IMR-90 (cell line): ENCODE results near the gene POFUT2. TPM values are rescaled to one million over a fixed set of nuclear protein-coding genes. Genes with fewer than 3 reads are reported as not detected.

Experiments used
- ATAC-seq: fragments of 200-7000 bp; cut with Tn5 transposase; 2 replicates; pipeline ENCODE4 v1.9.1; 2020; ENCODE audit warnings: low read depth, mild to moderate bottlenecking, moderate library complexity
- BruUV-seq: library from RNA; stranded (reverse); fragments of 400-500 nt; replicated peaks from 2 replicates; lab custom pipeline; 2021; lab: Mats Ljungman, UMichigan
- CTCF ChIA-PET: fragments of 300-600 bp; formaldehyde crosslinking; extraction: SDS; loops from one replicate; lab custom pipeline; 2021; ENCODE audit warnings: antibody characterized with exemption; lab: Yijun Ruan, JAX
- POLR2A ChIA-PET: fragments of 300-600 bp; sonication (Branson Sonifier 250); formaldehyde crosslinking; loops from one replicate; lab custom pipeline; 2022; ENCODE audit warnings: antibody characterized with exemption; ENCODE audit not compliant: unreplicated experiment; lab: Charles Lee
- DNase-seq: peaks from one replicate; pipeline ENCODE4 v3.0.0; 2013
- H2AFZ ChIP-seq: replicated peaks from 2 replicates; pipeline ENCODE3; 2013; ENCODE audit warnings: low read length, mild to moderate bottlenecking; ENCODE audit not compliant: poor library complexity
- H2AK5ac ChIP-seq: 2 replicates; pipeline ENCODE4 v1.6.1; 2013; ENCODE audit warnings: low read depth, low read length, inconsistent platforms
- H2AK9ac ChIP-seq: replicated peaks from 2 replicates; pipeline ENCODE3; 2013; ENCODE audit warnings: mild to moderate bottlenecking, low read depth, low read length, moderate library complexity; ENCODE audit not compliant: poor library complexity
- H2BK120ac ChIP-seq: 2 replicates; pipeline ENCODE4 v1.6.1; 2013; ENCODE audit warnings: low read depth, low read length, inconsistent platforms
- H2BK15ac ChIP-seq: 3 replicates; pipeline ENCODE4 v1.6.1; 2013; ENCODE audit warnings: low read depth, low read length, inconsistent platforms
- H2BK20ac ChIP-seq: 2 replicates; pipeline ENCODE4 v1.6.1; 2013; ENCODE audit warnings: low read depth, mild to moderate bottlenecking, inconsistent platforms, low read length, moderate library complexity
- H2BK5ac ChIP-seq: 2 replicates; pipeline ENCODE4 v1.6.1; 2013; ENCODE audit warnings: mild to moderate bottlenecking, low read depth, low read length, inconsistent platforms; ENCODE audit not compliant: poor library complexity, severe bottlenecking
- H3K14ac ChIP-seq: replicated peaks from 2 replicates; pipeline ENCODE4 v1.6.1; 2013; ENCODE audit warnings: low read depth, low read length, inconsistent platforms
- H3K18ac ChIP-seq: 2 replicates; pipeline ENCODE4 v1.6.1; 2013; ENCODE audit warnings: low read depth, low read length, control low read depth
- H3K23ac ChIP-seq: 2 replicates; pipeline ENCODE4 v1.6.1; 2013; ENCODE audit warnings: low read depth, low read length, inconsistent platforms
- H3K27ac ChIP-seq: 2 replicates; pipeline ENCODE4 v1.5.1; 2013; ENCODE audit warnings: mild to moderate bottlenecking, control low read depth, low read length; ENCODE audit not compliant: insufficient read depth
- H3K27me3 ChIP-seq: 2 replicates; pipeline ENCODE4 v1.6.1; 2013; ENCODE audit warnings: low read length; ENCODE audit not compliant: control insufficient read depth, insufficient read depth
- H3K36me3 ChIP-seq: 2 replicates; pipeline ENCODE4 v1.6.1; 2013; ENCODE audit warnings: low read length, mixed read lengths; ENCODE audit not compliant: control insufficient read depth, insufficient read depth
- H3K4ac ChIP-seq: 2 replicates; pipeline ENCODE4 v1.6.1; 2013; ENCODE audit warnings: low read depth, low read length, inconsistent platforms
- H3K4me1 ChIP-seq: 2 replicates; pipeline ENCODE4 v1.6.1; 2013; ENCODE audit warnings: low read length, mixed read lengths; ENCODE audit not compliant: control insufficient read depth, insufficient read depth
- H3K4me2 ChIP-seq: 2 replicates; pipeline ENCODE4 v1.6.1; 2013; ENCODE audit warnings: low read depth, mild to moderate bottlenecking, control low read depth, low read length, moderate library complexity
- H3K4me3 ChIP-seq: 2 replicates; pipeline ENCODE4 v1.5.1; 2013; ENCODE audit warnings: low read depth, mild to moderate bottlenecking, control low read depth, low read length, moderate library complexity; ENCODE audit not compliant: insufficient read depth
- H3K56ac ChIP-seq: 2 replicates; pipeline ENCODE4 v1.6.1; 2013; ENCODE audit warnings: low read length, inconsistent platforms; ENCODE audit not compliant: insufficient read depth; ENCODE audit errors: extremely low read depth
- H3K79me1 ChIP-seq, 2 experiments: 2 replicates each; pipeline ENCODE4 v1.6.1; 2013; ENCODE audit warnings: low read length in 2 of 2, inconsistent platforms in 1 of 2, low read depth in 1 of 2
- H3K9ac ChIP-seq: 2 replicates; pipeline ENCODE4 v1.6.1; 2013; ENCODE audit warnings: low read depth, low read length, control low read depth
- H3K9me1 ChIP-seq: 2 replicates; pipeline ENCODE4 v1.6.1; 2013; ENCODE audit warnings: low read length, inconsistent platforms; ENCODE audit not compliant: insufficient read depth
- H3K9me3 ChIP-seq: 2 replicates; pipeline ENCODE4 v1.6.1; 2013; ENCODE audit warnings: low read length; ENCODE audit not compliant: control insufficient read depth, insufficient read depth
- H4K20me1 ChIP-seq: 2 replicates; pipeline ENCODE4 v1.6.1; 2013; ENCODE audit warnings: low read length, inconsistent platforms; ENCODE audit not compliant: insufficient read depth
- H4K5ac ChIP-seq: 2 replicates; pipeline ENCODE4 v1.6.1; 2013; ENCODE audit warnings: mild to moderate bottlenecking, low read depth, low read length, control low read depth
- H4K8ac ChIP-seq, 2 experiments: 2 replicates each; pipeline ENCODE4 v1.6.1; 2013; ENCODE audit warnings: low read depth in 2 of 2, low read length in 2 of 2, control low read depth in 1 of 2, inconsistent platforms in 1 of 2
- H4K91ac ChIP-seq: 2 replicates; pipeline ENCODE4 v1.6.1; 2013; ENCODE audit warnings: low read depth, low read length, inconsistent platforms; ENCODE audit not compliant: insufficient read depth
- BHLHE40 ChIP-seq: fragments of 150-350 bp; IDR thresholded peaks from 2 replicates; pipeline ENCODE4 v1.6.1; 2016; ENCODE audit warnings: mild to moderate bottlenecking, low read depth, low read length
- CEBPB ChIP-seq: IDR thresholded peaks from 2 replicates; pipeline ENCODE4 v1.6.1; 2012; ENCODE audit warnings: low read depth, low read length, improper control_type of control experiment
- CHD1 ChIP-seq: IDR thresholded peaks from 2 replicates; pipeline ENCODE4 v1.6.1; 2012; ENCODE audit warnings: low read depth, low read length, improper control_type of control experiment
- FOS ChIP-seq: fragments of 150-350 bp; IDR thresholded peaks from 2 replicates; pipeline ENCODE4 v1.6.1; 2016; ENCODE audit warnings: low read depth, low read length
- MAFK ChIP-seq: IDR thresholded peaks from 2 replicates; pipeline ENCODE4 v1.6.1; 2012; ENCODE audit warnings: low read depth, low read length, improper control_type of control experiment
- MAZ ChIP-seq: IDR thresholded peaks from 2 replicates; pipeline ENCODE4 v1.6.1; 2012; ENCODE audit warnings: low read depth, mild to moderate bottlenecking, low read length, improper control_type of control experiment, moderate library complexity, borderline replicate concordance
- MXI1 ChIP-seq: IDR thresholded peaks from 2 replicates; pipeline ENCODE4 v1.6.1; 2012; ENCODE audit warnings: low read depth, mild to moderate bottlenecking, low read length, moderate library complexity, borderline replicate concordance
- NFE2L2 ChIP-seq: fragments of 150-350 bp; IDR thresholded peaks from 2 replicates; pipeline ENCODE4 v1.6.1; 2016; ENCODE audit warnings: low read depth, mild to moderate bottlenecking, low read length
- RAD21 ChIP-seq: IDR thresholded peaks from 2 replicates; pipeline ENCODE4 v1.6.1; 2012; ENCODE audit warnings: low read length, improper control_type of control experiment
- RCOR1 ChIP-seq: IDR thresholded peaks from 2 replicates; pipeline ENCODE4 v1.6.1; 2012; ENCODE audit warnings: mild to moderate bottlenecking, low read length, improper control_type of control experiment; ENCODE audit not compliant: insufficient replicate concordance
- RFX5 ChIP-seq: IDR thresholded peaks from 2 replicates; pipeline ENCODE4 v1.8.0; 2012; ENCODE audit warnings: low read depth, mild to moderate bottlenecking, low read length, moderate library complexity
- SMC3 ChIP-seq: fragments of 150-350 bp; IDR thresholded peaks from 2 replicates; pipeline ENCODE4 v1.6.1; 2016; ENCODE audit warnings: low read depth, mild to moderate bottlenecking, antibody characterized with exemption, low read length, moderate library complexity
- WGBS, 2 experiments: methylation state at CpG; one replicate each; pipeline versions ENCODE4 v1.1.5 to v1.1.7; 2013; ENCODE audit warnings: missing lambda C conversion rate in 2 of 2; ENCODE audit not compliant: insufficient read length in 1 of 2; ENCODE audit errors: extremely low coverage in 2 of 2; 5-methylcytosine and 5-hydroxymethylcytosine counted together
- dilution Hi-C: fragments of 300-500 bp; cut with HindIII; formaldehyde crosslinking; loops from one replicate; pipeline ENCODE4 v1.14.3; 2018; ENCODE audit warnings: low sequenced_read_pairs; ENCODE audit not compliant: unreplicated experiment
- in situ Hi-C: fragments of 300-500 bp; cut with MboI; formaldehyde crosslinking; loops from 3 replicates; pipeline ENCODE4 v1.14.3; 2019; ENCODE audit warnings: low sequenced_read_pairs, inconsistent platforms, mixed read lengths
- intact Hi-C: fragments of 100-400 bp; cut with micrococcal nuclease; formaldehyde crosslinking; loops from 2 replicates; pipeline ENCODE4 v1.10.0; 2022
- polyA plus RNA-seq, 3 experiments: library from polyadenylated mRNA; depleted of rRNA; stranded (reverse); fragments of >200 nt; gene quantifications; 2 replicates each; pipeline ENCODE4 v1.2.3, GENCODE V29; 2012; ENCODE audit warnings: low replicate concordance in 1 of 3
- total RNA-seq: library from RNA; depleted of rRNA; stranded (reverse); fragments of >200 nt; gene quantifications from 2 replicates; pipeline ENCODE4 v1.2.3, GENCODE V29; 2012
- TF ChIP-seq, protein P1 (sequence below): fragments of 150-350 bp; IDR thresholded peaks from 2 replicates; pipeline ENCODE4 v1.6.1; 2016; ENCODE audit warnings: low read depth, mild to moderate bottlenecking, low read length, moderate library complexity, borderline replicate concordance
- TF ChIP-seq, protein P2 (sequence below): fragments of 150-350 bp; IDR thresholded peaks from 2 replicates; pipeline ENCODE4 v1.6.1; 2017; ENCODE audit warnings: mild to moderate bottlenecking, antibody characterized with exemption, low read length, low read depth
- TF ChIP-seq, protein P3 (sequence below): conservative IDR thresholded peaks from 2 replicates; pipeline ENCODE4 v1.5.1; 2012; ENCODE audit warnings: mild to moderate bottlenecking, low read depth, low read length, improper control_type of control experiment

Gene POFUT2
- total and polyA plus RNA-seq, 2 of the 4 experiments (the other 2 are of a cell fraction): 18.8 to 59.3 TPM

GRCh38 chr21:45282283-45283034 lies 5.2 kb downstream of the POFUT2 start:
- Histone ChIP-seq H3K4me3 (no peak overlapping the region), H3K18ac (no peak overlapping the region), H2BK5ac (no peak overlapping the region), H3K27ac (no peak overlapping the region), H2BK15ac (no peak overlapping the region), H3K27me3 (no peaks in the 10 kb centered on the region), H2AK5ac (no peak overlapping the region), H3K4ac (no peak overlapping the region), H3K79me1 (peaks cover 20 to 85% of the 10 kb centered on the region in 2 experiments; a peak in 3 of 4 replicates), H4K8ac (no peak overlapping the region), H3K4me2 (no peak overlapping the region), H2BK120ac (no peak overlapping the region), H4K20me1 (peaks cover 92% of the 10 kb centered on the region), H2BK20ac (no peak overlapping the region), H4K5ac (no peak overlapping the region), H3K9me1 (0 out of 2 replicates have a peak, but pooled peaks cover 4% of the 10 kb centered on the region), H2AK9ac (peak overlapping the region; percentile 31), H2AFZ (no peak overlapping the region), H3K14ac (no peak overlapping the region), H3K4me1 (peaks cover 4% of the 10 kb centered on the region; the same call in 1 of the 2 replicates), H4K91ac (no peak overlapping the region), H3K9me3 (no peaks in the 10 kb centered on the region), H3K23ac (no peak overlapping the region), H3K56ac (no peak overlapping the region), H3K9ac (no peak overlapping the region), H3K36me3 (peaks cover 75% of the 10 kb centered on the region)
- ChIA-PET CTCF (no interaction called here), POLR2A (no interaction called here)
- in situ Hi-C loops (loop anchor here (10.0 kb wide), 1 partner anchor 138 kb away; no protein-coding TSS in a partner anchor), intact Hi-C loops (no loop called here), dilution Hi-C loops (no loop called here)
- no peak for ATAC-seq
- 96% methylated on average over 14 of the region's 22 CpGs; no CpG with 5 or more reads in 1 of the 2 experiments for WGBS, 2 experiments
- DNase-seq: no peak
- no TSS peak for BruUV-seq
- no peak for TF ChIP-seq FOS
- TF ChIP-seq MAZ: no peak
- TF ChIP-seq MXI1: no peak
- no peak for TF ChIP-seq CEBPB
- no peak for TF ChIP-seq SMC3
- no peak for TF ChIP-seq BHLHE40
- no peak for TF ChIP-seq MAFK
- TF ChIP-seq, protein P1, sequence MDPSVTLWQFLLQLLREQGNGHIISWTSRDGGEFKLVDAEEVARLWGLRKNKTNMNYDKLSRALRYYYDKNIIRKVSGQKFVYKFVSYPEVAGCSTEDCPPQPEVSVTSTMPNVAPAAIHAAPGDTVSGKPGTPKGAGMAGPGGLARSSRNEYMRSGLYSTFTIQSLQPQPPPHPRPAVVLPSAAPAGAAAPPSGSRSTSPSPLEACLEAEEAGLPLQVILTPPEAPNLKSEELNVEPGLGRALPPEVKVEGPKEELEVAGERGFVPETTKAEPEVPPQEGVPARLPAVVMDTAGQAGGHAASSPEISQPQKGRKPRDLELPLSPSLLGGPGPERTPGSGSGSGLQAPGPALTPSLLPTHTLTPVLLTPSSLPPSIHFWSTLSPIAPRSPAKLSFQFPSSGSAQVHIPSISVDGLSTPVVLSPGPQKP: no peak
- no peak for TF ChIP-seq CHD1
- TF ChIP-seq, protein P2, sequence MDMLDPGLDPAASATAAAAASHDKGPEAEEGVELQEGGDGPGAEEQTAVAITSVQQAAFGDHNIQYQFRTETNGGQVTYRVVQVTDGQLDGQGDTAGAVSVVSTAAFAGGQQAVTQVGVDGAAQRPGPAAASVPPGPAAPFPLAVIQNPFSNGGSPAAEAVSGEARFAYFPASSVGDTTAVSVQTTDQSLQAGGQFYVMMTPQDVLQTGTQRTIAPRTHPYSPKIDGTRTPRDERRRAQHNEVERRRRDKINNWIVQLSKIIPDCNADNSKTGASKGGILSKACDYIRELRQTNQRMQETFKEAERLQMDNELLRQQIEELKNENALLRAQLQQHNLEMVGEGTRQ: no peak
- no peak for TF ChIP-seq RFX5
- no peak for TF ChIP-seq NFE2L2
- no peak for TF ChIP-seq RAD21
- TF ChIP-seq RCOR1: no peak
- TF ChIP-seq, protein P3, sequence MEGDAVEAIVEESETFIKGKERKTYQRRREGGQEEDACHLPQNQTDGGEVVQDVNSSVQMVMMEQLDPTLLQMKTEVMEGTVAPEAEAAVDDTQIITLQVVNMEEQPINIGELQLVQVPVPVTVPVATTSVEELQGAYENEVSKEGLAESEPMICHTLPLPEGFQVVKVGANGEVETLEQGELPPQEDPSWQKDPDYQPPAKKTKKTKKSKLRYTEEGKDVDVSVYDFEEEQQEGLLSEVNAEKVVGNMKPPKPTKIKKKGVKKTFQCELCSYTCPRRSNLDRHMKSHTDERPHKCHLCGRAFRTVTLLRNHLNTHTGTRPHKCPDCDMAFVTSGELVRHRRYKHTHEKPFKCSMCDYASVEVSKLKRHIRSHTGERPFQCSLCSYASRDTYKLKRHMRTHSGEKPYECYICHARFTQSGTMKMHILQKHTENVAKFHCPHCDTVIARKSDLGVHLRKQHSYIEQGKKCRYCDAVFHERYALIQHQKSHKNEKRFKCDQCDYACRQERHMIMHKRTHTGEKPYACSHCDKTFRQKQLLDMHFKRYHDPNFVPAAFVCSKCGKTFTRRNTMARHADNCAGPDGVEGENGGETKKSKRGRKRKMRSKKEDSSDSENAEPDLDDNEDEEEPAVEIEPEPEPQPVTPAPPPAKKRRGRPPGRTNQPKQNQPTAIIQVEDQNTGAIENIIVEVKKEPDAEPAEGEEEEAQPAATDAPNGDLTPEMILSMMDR: no peak
